B cell (primary cell): Measurements from ENCODE around the gene PLEKHG4B.

Source experiments
- EZH2 ChIP-seq: IDR thresholded peaks from 2 replicates; pipeline ENCODE4 v1.6.1; 2012; ENCODE audit warnings: borderline replicate concordance, low read depth, mild to moderate bottlenecking, moderate library complexity, low read length; ENCODE audit not compliant: insufficient read depth, poor library complexity, severe bottlenecking
- TF ChIP-seq, protein P1 (sequence below): fragments of 200-600 bp; IDR thresholded peaks from one replicate; pipeline ENCODE4 v1.8.0; 2022; ENCODE audit warnings: antibody characterized with exemption, mild to moderate bottlenecking

DNA sequence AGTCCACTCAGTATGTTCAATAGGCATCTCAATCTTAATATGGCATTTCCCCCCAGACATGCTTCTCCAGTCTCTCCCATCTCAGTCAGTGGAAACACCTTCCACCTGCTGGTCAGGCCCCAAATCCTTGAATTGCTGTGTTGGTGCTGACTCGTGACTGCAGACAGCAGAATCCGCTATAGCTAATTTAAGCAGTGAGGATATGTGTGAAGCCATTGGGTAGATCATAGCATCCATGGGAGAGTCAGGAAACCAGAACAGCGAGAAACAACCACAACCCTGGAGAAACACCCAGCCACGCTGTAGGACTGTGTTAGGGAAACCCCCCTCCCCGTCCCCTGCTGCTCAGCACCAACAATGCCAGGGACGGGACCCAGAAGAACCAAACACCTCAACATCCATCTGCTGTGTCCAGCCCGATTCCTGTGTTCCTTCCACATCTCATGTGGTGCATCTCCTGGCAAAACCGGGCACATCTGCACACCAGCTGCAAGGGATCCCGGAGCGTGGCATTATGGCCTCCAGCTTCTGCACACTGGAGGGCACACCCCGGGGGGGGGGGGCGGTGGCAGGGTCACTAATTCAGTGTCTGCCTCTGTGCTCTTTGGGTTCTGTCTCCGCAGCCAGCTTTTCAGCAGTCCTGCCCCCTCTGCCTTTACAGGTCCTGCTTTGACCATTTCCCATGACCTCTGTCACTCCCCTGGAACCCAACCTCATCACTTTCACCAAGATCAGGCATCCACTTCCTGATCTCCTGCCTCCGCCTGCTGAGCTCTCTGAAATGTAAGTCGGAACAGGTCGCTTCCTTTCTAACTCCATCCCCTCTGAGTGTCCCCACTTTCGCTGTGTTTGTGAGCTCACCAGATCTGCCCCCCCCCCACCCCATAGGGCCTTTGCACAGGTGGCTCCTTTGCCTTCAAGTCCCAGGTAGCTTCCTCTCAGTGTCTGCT lies 2.4 kb upstream of the PLEKHG4B start:
- TF ChIP-seq, protein P1, sequence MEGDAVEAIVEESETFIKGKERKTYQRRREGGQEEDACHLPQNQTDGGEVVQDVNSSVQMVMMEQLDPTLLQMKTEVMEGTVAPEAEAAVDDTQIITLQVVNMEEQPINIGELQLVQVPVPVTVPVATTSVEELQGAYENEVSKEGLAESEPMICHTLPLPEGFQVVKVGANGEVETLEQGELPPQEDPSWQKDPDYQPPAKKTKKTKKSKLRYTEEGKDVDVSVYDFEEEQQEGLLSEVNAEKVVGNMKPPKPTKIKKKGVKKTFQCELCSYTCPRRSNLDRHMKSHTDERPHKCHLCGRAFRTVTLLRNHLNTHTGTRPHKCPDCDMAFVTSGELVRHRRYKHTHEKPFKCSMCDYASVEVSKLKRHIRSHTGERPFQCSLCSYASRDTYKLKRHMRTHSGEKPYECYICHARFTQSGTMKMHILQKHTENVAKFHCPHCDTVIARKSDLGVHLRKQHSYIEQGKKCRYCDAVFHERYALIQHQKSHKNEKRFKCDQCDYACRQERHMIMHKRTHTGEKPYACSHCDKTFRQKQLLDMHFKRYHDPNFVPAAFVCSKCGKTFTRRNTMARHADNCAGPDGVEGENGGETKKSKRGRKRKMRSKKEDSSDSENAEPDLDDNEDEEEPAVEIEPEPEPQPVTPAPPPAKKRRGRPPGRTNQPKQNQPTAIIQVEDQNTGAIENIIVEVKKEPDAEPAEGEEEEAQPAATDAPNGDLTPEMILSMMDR: no peak
- no peak for TF ChIP-seq EZH2
